Fibroblast of lung (primary cell): ENCODE results near the gene MACROD2. TPM values are rescaled to one million over a fixed set of nuclear protein-coding genes. Genes with fewer than 3 reads are reported as not detected.

Source experiments
- DNase-seq, 2 donors: peaks; one replicate each; pipeline versions ENCODE4 v3.0.0 to v3.0.0-alpha.2; 2010; ENCODE audit warnings: low read depth in 2 of 2
- H2AFZ ChIP-seq: 2 replicates; pipeline ENCODE4 v1.5.1; 2012; ENCODE audit warnings: low read length, control low read depth, inconsistent platforms
- H3K27ac ChIP-seq: 2 replicates; pipeline ENCODE4 v1.5.1; 2011; ENCODE audit warnings: low read length, control low read depth; ENCODE audit not compliant: insufficient read depth
- H3K27me3 ChIP-seq: 2 replicates; pipeline ENCODE4 v1.5.1; 2011; ENCODE audit warnings: mild to moderate bottlenecking, low read length; ENCODE audit not compliant: control insufficient read depth, insufficient read depth
- H3K36me3 ChIP-seq: 2 replicates; pipeline ENCODE4 v1.5.1; 2011; ENCODE audit warnings: low read length; ENCODE audit not compliant: control insufficient read depth, insufficient read depth
- H3K4me1 ChIP-seq: 2 replicates; pipeline ENCODE4 v1.5.1; 2011; ENCODE audit warnings: low read length; ENCODE audit not compliant: control insufficient read depth, insufficient read depth; ENCODE audit errors: extremely low read depth
- H3K4me2 ChIP-seq: 2 replicates; pipeline ENCODE4 v1.5.1; 2011; ENCODE audit warnings: low read length, control low read depth; ENCODE audit not compliant: insufficient read depth; ENCODE audit errors: extremely low read depth
- H3K4me3 ChIP-seq, 4 experiments: fragments of 200-600 bp in 1 of 4; sonication (generic) in 1 of 4; replicated peaks in 1 of 4; 2 replicates each; pipeline ENCODE4 v1.5.1; 2011 to 2016; ENCODE audit warnings: low read length in 4 of 4, low read depth in 3 of 4, mild to moderate bottlenecking in 3 of 4, control low read depth in 2 of 4, inconsistent platforms in 1 of 4, mixed read lengths in 1 of 4; ENCODE audit not compliant: insufficient read depth in 1 of 4; ENCODE audit errors: control extremely low read depth in 1 of 4
- H3K79me2 ChIP-seq: 2 replicates; pipeline ENCODE4 v1.5.1; 2012; ENCODE audit warnings: mild to moderate bottlenecking, low read length, inconsistent platforms; ENCODE audit not compliant: control insufficient read depth, insufficient read depth
- H3K9ac ChIP-seq: 2 replicates; pipeline ENCODE4 v1.5.1; 2011; ENCODE audit warnings: mild to moderate bottlenecking, low read length, control low read depth; ENCODE audit not compliant: insufficient read depth
- H3K9me3 ChIP-seq: 2 replicates; pipeline ENCODE4 v1.5.1; 2012; ENCODE audit warnings: low read depth, low read length; ENCODE audit not compliant: control insufficient read depth, insufficient read depth
- H4K20me1 ChIP-seq: 2 replicates; pipeline ENCODE4 v1.5.1; 2011; ENCODE audit warnings: low read length; ENCODE audit not compliant: control insufficient read depth, insufficient read depth; ENCODE audit errors: extremely low read depth
- CTCF ChIP-seq, 2 donors: IDR thresholded peaks in 1 of 2; conservative IDR thresholded peaks in 1 of 2; 1 replicate in 1 of 2; 2 replicates in 1 of 2; pipeline ENCODE4 v1.5.1; 2011 to 2012; ENCODE audit warnings: low read length in 2 of 2, control low read depth in 1 of 2, inconsistent platforms in 1 of 2, low read depth in 1 of 2, mild to moderate bottlenecking in 1 of 2
- EZH2 ChIP-seq: IDR thresholded peaks from 2 replicates; pipeline ENCODE4 v1.5.1; 2012; ENCODE audit warnings: low read length, control low read depth, mild to moderate bottlenecking; ENCODE audit errors: missing control alignments
- polyA plus RNA-seq, 2 donors: library from polyadenylated mRNA; depleted of rRNA in 1 of 2; stranded (reverse) in 1 of 2; unstranded in 1 of 2; fragments of >200 nt; gene quantifications; 2 replicates each; pipeline ENCODE4 v1.2.1, GENCODE V29; 2011 to 2012; ENCODE audit warnings: missing spikeins in 1 of 2
- total RNA-seq: library from RNA; depleted of rRNA; stranded (reverse); fragments of >200 nt; gene quantifications from 2 replicates; pipeline ENCODE4 v1.2.1, GENCODE V29; 2014

The MACROD2 gene
- total and polyA plus RNA-seq, 2 donors (not counting 1 experiment from before 2014, with no cell fraction given): 0.54 to 1.7 TPM

- Histone ChIP-seq H3K4me3 (no peak overlapping the region), H3K36me3 (no peaks in the 10 kb centered on the region), H3K27me3 (no peaks in the 10 kb centered on the region), H2AFZ (no peak overlapping the region), H3K27ac (no peak overlapping the region), H3K4me2 (no peak overlapping the region), H3K9me3 (no peaks in the 10 kb centered on the region), H4K20me1 (no peaks in the 10 kb centered on the region), H3K79me2 (no peaks in the 10 kb centered on the region), H3K9ac (no peak overlapping the region), H3K4me1 (no peaks in the 10 kb centered on the region)
- DNase-seq: no peak
- TF ChIP-seq CTCF (conservative IDR thresholded peaks at IDR 0.05 in 1 of 2, IDR thresholded peaks at IDR 0.05 in 1 of 2; ENCODE audit: low read depth in 1 of 2, low read length in 2 of 2) (no peak), EZH2 (no peak)
Observed at GRCh38 chr20:14666696-14667095, 671.4 kb downstream of the MACROD2 start.

- no peak overlapping the region for H3K4me2 ChIP-seq
- H3K4me3 ChIP-seq: no peak overlapping the region
- no peak overlapping the region for H2AFZ ChIP-seq
- H3K79me2 ChIP-seq: no peaks in the 10 kb centered on the region
- H3K9ac ChIP-seq: no peak overlapping the region
- no peak for DNase-seq
- no peak for TF ChIP-seq EZH2
- TF ChIP-seq CTCF (conservative IDR thresholded peaks at IDR 0.05 in 1 of 2, IDR thresholded peaks at IDR 0.05 in 1 of 2; ENCODE audit: low read depth in 1 of 2, low read length in 2 of 2): no peak
- H3K4me1 ChIP-seq: no peaks in the 10 kb centered on the region
- no peaks in the 10 kb centered on the region for H3K27me3 ChIP-seq
- no peaks in the 10 kb centered on the region for H3K9me3 ChIP-seq
- H3K27ac ChIP-seq: no peak overlapping the region
- no peaks in the 10 kb centered on the region for H3K36me3 ChIP-seq
- H4K20me1 ChIP-seq: no peaks in the 10 kb centered on the region
Observed at GRCh38 chr20:14667226-14667625, 671.9 kb downstream of the MACROD2 start.

- H3K9me3 ChIP-seq: no peaks in the 10 kb centered on the region
- no peak overlapping the region for H3K27ac ChIP-seq
- no peaks in the 10 kb centered on the region for H3K36me3 ChIP-seq
- H3K4me3 ChIP-seq: no peak overlapping the region
- no peak overlapping the region for H2AFZ ChIP-seq
- no peaks in the 10 kb centered on the region for H3K4me1 ChIP-seq
- DNase-seq: peak in 1 of 2 donors; percentile 3
- no peaks in the 10 kb centered on the region for H3K79me2 ChIP-seq
- H4K20me1 ChIP-seq: no peaks in the 10 kb centered on the region
- H3K9ac ChIP-seq: no peak overlapping the region
- no peaks in the 10 kb centered on the region for H3K27me3 ChIP-seq
- TF ChIP-seq EZH2: no peak
- TF ChIP-seq CTCF (conservative IDR thresholded peaks at IDR 0.05 in 1 of 2, IDR thresholded peaks at IDR 0.05 in 1 of 2; ENCODE audit: low read depth in 1 of 2, low read length in 2 of 2): no peak
- no peak overlapping the region for H3K4me2 ChIP-seq
Observed at GRCh38 chr20:14672066-14672465, 676.8 kb downstream of the MACROD2 start.
